ENCODE results near the gene ASMT. TPM values are rescaled to one million over a fixed set of nuclear protein-coding genes. Genes with fewer than 3 reads are reported as not detected.
"Not testable (repeated sequence)": the region's sequence is repeated elsewhere in the genome, so short reads cannot be mapped to it uniquely, and the experiment has no call there.

Gene ASMT, protein sequence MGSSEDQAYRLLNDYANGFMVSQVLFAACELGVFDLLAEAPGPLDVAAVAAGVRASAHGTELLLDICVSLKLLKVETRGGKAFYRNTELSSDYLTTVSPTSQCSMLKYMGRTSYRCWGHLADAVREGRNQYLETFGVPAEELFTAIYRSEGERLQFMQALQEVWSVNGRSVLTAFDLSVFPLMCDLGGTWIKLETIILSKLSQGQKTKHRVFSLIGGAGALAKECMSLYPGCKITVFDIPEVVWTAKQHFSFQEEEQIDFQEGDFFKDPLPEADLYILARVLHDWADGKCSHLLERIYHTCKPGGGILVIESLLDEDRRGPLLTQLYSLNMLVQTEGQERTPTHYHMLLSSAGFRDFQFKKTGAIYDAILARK
- total RNA-seq (2014; rRNA removed), result not detected in 2 replicates
- percentile 6 among the genes with signal in this experiment for Bru-seq, nascent RNA
- percentile 5 among the genes with signal in this experiment for BruChase-seq, experiment 1, labeled RNA remaining after a 6-hour chase
- not detected for BruChase-seq, experiment 2, labeled RNA remaining after a 2-hour chase
- long read RNA-seq, result 0 reads

GRCh38 chrX:1614927-1615326 lies at the start of gene ASMT:
Gene ASMT, plus strand, starts transcription at chrX:1615059. Its CDS starts 141 bp downstream, at chrX:1615200.
- H3K4me2 ChIP-seq (ENCODE audit: low read length), result no peak within 1 kb of the TSS
- POLR2A ChIA-PET (ENCODE audit: unreplicated experiment), result no interaction called here
- no peak for TF ChIP-seq EZH2phosphoT487 (IDR thresholded peaks at IDR 0.05; ENCODE audit: borderline replicate concordance, low read length)
- no peak for TF ChIP-seq CTCF (conservative IDR thresholded peaks at IDR 0.05; ENCODE audit: low read depth, low read length)
- no peak for TF ChIP-seq EZH2 (IDR thresholded peaks at IDR 0.05; ENCODE audit: low read length, unreplicated experiment)
- H2AFZ ChIP-seq (ENCODE audit: low read length), result no peak within 1 kb of the TSS
- H3K27ac ChIP-seq (ENCODE audit: low read length), result no peak within 1 kb of the TSS
- ATAC-seq, result no peak
- H4K20me1 ChIP-seq (ENCODE audit: low read length), result no peaks in the 10 kb centered on the region
- no peaks in the 10 kb centered on the region for H3K79me2 ChIP-seq (ENCODE audit: low read length)
- no peaks in the 10 kb centered on the region for H3F3A ChIP-seq (ENCODE audit: low read length, unreplicated experiment)
- no peaks in the 10 kb centered on the region for H3K9me2 ChIP-seq (replicated peaks; ENCODE audit: low read length)
- no peaks in the 10 kb centered on the region for H3K27me3 ChIP-seq (ENCODE audit: low read length)
- no peak within 1 kb of the TSS for H3K4me3 ChIP-seq (ENCODE audit: low read length)
- no peaks in the 10 kb centered on the region for H3K9me3 ChIP-seq (ENCODE audit: low read length)
- H3K4me1 ChIP-seq (ENCODE audit: insufficient read depth, low read length), result no peaks in the 10 kb centered on the region
- DNase-seq, result no peak
- CTCF ChIA-PET, result no interaction called here
- BruUV-seq (replicated peaks), result no TSS peak
- no peaks in the 10 kb centered on the region for H3K36me3 ChIP-seq (ENCODE audit: low read depth, low read length)
- no peak within 1 kb of the TSS for H3K9ac ChIP-seq (ENCODE audit: low read length)
- intact Hi-C loops (cut with micrococcal nuclease), result no loop called here

GRCh38 chrX:1574181-1574580 lies 40.7 kb upstream of the ASMT start:
- ATAC-seq; H3K9me2 ChIP-seq (replicated peaks; ENCODE audit: low read length); H3K9ac ChIP-seq (ENCODE audit: low read length); BruUV-seq (replicated peaks); H3K27ac ChIP-seq (ENCODE audit: low read length); H3K4me1 ChIP-seq (ENCODE audit: insufficient read depth, low read length); H3K79me2 ChIP-seq (ENCODE audit: low read length); POLR2A ChIA-PET (ENCODE audit: unreplicated experiment); H3F3A ChIP-seq (ENCODE audit: low read length, unreplicated experiment); H3K4me2 ChIP-seq (ENCODE audit: low read length); H2AFZ ChIP-seq (ENCODE audit: low read length); intact Hi-C loops (cut with micrococcal nuclease); H3K4me3 ChIP-seq (ENCODE audit: low read length); CTCF ChIA-PET; H3K27me3 ChIP-seq (ENCODE audit: low read length); H3K36me3 ChIP-seq (ENCODE audit: low read depth, low read length); H4K20me1 ChIP-seq (ENCODE audit: low read length); DNase-seq; H3K9me3 ChIP-seq (ENCODE audit: low read length): not testable (repeated sequence)

- no peaks in the 10 kb centered on the region for H3K79me2 ChIP-seq (ENCODE audit: low read length)
- no peak overlapping the region for H3K27ac ChIP-seq (ENCODE audit: low read length)
- H3K4me2 ChIP-seq (ENCODE audit: low read length), result no peak overlapping the region
- H3K9ac ChIP-seq (ENCODE audit: low read length), result no peak overlapping the region
- no peaks in the 10 kb centered on the region for H3K9me3 ChIP-seq (ENCODE audit: low read length)
- H3K27me3 ChIP-seq (ENCODE audit: low read length), result no peaks in the 10 kb centered on the region
- BruUV-seq (replicated peaks), result no TSS peak
- no peaks in the 10 kb centered on the region for H4K20me1 ChIP-seq (ENCODE audit: low read length)
- H3F3A ChIP-seq (ENCODE audit: low read length, unreplicated experiment), result no peaks in the 10 kb centered on the region
- CTCF ChIA-PET, result no interaction called here
- no peak overlapping the region for H3K4me3 ChIP-seq (ENCODE audit: low read length)
- no peaks in the 10 kb centered on the region for H3K9me2 ChIP-seq (replicated peaks; ENCODE audit: low read length)
- TF ChIP-seq EZH2 (IDR thresholded peaks at IDR 0.05; ENCODE audit: low read length, unreplicated experiment) (no peak), CTCF (conservative IDR thresholded peaks at IDR 0.05; ENCODE audit: low read depth, low read length) (no peak), EZH2phosphoT487 (IDR thresholded peaks at IDR 0.05; ENCODE audit: borderline replicate concordance, low read length) (no peak)
- no peaks in the 10 kb centered on the region for H3K36me3 ChIP-seq (ENCODE audit: low read depth, low read length)
- H2AFZ ChIP-seq (ENCODE audit: low read length), result no peak overlapping the region
- POLR2A ChIA-PET (ENCODE audit: unreplicated experiment), result no interaction called here
- no peak for ATAC-seq
- no peaks in the 10 kb centered on the region for H3K4me1 ChIP-seq (ENCODE audit: insufficient read depth, low read length)
- no peak for DNase-seq
- intact Hi-C loops (cut with micrococcal nuclease), result no loop called here
These were observed 38.5 kb upstream of the ASMT start for GRCh38 chrX:1576201-1576992.
